Measurements from ENCODE around the gene TRIP12.
A peak's percentile ranks its signal among the peaks of the same experiment; 100 is the strongest.

The TRIP12 gene

DNA sequence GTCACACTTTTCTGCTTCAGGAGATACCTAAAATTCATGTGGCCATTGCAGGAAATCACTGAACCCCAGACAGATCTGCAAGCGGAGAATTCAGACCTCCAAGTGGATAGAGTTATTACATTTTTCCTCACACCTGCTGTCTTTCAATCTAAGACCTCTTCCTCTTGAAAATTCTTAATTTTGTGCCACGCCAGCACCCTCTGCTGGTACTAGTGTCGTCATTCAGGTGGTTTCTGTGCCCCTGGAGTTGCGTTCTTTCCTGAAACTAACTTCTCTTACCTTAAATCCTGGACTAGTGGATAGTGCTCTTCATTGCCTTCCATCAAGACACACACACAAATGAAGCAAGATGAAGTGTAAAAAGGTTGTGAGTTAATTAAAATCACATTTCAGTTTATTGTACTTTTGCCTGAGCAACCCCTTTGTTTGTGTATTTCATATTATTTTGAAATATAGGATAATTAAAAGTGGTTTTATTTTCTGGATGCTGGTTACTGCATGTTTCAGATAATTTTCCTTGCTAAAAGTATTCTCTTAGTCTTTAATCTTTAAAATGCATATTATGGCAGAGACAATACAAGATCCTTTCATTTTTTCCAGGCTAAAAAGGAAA is 205.8 kb downstream of the TRIP12 start:
- peak; percentile 15 for DNase-seq (ENCODE audit: low read depth)

DNA sequence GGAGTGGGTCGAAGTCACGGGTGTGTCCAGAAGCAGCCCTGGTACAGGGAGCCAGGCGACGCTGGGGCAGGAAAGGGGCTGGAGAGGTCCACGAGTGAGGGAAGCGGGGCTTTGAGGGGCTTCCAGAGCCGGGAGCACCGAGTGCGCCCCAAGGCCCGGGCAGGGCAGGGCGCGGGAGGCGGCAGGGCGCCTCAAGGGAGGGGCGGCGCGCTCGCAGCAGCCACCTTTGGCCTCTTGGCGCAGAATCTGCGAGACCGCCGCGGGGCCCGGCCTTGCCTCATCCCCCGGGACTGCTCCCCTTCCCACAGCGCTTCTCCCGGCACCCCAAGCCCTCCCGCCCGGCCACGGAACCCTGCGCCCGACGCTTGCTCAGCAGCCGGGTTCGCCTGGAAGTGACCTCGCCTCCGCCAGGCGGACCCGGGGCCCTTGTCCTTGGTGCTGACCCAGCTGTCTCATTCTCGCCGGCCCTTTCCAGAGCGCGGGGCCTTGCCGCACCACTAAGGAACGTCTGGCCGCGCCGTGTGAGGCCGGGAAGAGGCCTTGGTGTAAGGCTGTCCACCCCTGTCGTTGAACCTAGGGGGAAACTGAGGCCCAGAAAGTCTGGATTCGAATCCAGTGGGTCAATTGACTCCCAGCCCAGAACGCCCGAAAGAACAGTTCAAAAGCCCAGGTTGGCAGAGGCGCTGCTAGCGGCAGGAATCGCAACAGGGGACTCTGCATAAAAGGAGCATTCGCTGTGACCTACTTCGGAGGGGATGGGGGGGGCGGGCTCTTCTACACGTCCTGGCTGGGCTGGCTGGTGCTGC is 206.9 kb downstream of the TRIP12 start:
- DNase-seq (ENCODE audit: low read depth) = peak; percentile 75

DNA sequence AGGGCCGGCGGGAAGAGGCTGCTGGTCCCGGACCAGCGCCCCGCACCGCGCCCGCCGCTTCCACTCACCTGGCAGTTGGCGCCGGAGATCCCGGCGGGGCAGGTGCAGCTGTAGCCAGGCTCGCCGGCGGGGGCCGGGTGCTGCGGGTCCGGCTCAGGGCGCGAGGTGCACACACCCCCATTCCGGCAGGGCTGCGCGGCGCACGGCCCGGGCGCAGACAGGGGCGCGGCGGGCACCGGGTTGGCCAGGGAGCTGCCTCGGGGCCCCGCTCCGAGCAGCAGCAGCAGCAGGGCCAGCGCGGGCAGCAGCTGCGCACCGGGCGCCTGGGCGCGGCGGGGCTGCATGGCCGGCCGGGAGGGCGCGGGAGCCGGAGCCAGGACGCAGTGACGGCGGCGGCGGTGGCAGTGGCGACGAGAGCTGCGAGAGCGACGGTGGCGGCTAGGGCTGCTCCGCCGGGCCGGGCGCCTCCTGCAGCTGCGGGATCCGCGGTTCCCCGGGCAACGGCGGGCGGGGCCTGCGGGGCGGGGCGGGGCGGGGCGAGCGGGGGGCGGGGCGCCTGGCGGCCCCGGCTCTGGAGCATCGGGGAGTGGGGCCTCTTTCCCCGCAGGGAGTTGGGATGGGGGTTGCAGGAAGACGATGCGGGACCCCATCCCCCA is 207.6 kb downstream of the TRIP12 start, which contains the start of gene DNER:
DNER (minus strand) TSS at position 476 of the 656 bp plus-strand sequence; CDS start at position 344, 132 bp downstream.
- no peak for DNase-seq (ENCODE audit: low read depth)
